Measurements from ENCODE around the gene KLHL21.

Gene KLHL21

DNA sequence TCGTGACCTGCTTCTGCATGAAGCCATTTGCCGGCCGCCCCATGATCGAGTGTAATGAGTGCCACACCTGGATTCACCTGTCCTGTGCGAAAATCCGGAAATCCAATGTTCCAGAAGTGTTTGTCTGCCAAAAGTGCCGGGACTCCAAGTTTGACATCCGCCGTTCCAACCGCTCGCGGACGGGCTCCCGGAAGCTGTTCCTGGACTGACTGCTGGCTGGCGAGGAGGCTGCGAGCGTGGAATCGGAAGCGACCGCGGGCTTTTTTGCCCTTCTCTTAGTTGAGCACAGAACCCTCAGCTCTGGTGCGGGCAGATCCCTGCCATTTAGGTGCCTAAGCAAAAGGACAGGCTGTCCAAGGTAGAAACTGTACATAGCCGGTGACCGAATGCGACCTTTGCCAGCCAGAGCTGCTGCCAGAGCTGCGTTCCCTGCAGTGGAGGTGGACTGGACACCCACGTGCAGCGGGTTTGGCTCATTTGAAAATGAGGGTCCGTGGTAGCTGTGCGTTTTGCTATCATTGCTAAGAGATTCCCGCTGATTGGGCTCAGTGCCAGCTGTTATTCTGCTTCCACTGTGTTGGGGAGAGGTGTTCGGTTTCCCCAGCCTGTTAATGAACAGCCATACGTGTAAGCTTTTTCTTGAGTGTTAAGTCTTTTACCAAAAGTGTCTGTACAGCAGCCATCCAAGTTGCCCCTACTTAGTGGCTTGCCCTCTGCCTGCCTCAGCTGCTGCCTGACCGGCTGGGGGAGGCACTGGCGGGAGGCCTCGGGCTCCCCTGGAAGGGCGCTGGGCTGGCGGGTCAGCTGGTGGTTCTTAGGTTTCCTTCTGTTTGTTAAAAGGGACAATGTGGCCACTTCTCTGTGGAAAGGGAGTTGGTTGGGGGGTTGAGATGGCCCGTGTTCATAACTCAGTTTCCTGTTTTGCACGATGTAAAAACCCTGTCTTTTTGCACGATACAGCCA, 19.0 kb upstream of the KLHL21 start:
- H3K36me3 ChIP-seq (ENCODE audit: control insufficient read depth, insufficient read depth, low read length): peaks cover 20% of the 10 kb centered on the region
- no peak overlapping the region for H3K9ac ChIP-seq (ENCODE audit: low read length)
- no peak overlapping the region for H3K4me3 ChIP-seq (ENCODE audit: low read length)
- peaks cover 2% of the 10 kb centered on the region for H3K4me1 ChIP-seq (ENCODE audit: control insufficient read depth, insufficient read depth, low read length)
- H3K27me3 ChIP-seq (ENCODE audit: control insufficient read depth, insufficient read depth, low read length): no peaks in the 10 kb centered on the region
- H3K27ac ChIP-seq (ENCODE audit: low read depth, low read length): no peak overlapping the region

DNA sequence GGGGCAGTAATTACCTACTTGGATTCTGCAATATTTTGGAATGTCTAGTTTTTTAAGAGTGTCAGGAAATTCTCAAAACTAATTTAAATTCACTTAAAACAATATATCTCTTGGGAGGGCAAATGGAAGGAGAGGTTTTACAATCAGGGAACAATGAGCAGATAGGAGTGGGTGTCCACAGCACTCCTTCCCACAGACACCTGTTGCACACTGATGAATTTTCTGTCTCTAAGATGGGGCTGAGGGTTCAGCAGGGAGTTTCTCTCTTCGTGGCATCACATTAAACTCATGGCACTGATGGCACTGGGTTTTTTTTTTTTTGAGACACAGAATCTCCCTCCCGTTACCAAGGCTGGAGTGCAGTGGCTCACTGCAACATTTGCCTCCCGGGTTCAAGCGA, 16.4 kb upstream of the KLHL21 start:
- Histone ChIP-seq H3K36me3 (ENCODE audit: control insufficient read depth, insufficient read depth, low read length) (peaks cover 20% of the 10 kb centered on the region), H3K4me3 (ENCODE audit: low read length) (no peak overlapping the region), H3K4me1 (ENCODE audit: control insufficient read depth, insufficient read depth, low read length) (no peaks in the 10 kb centered on the region), H3K27me3 (ENCODE audit: control insufficient read depth, insufficient read depth, low read length) (no peaks in the 10 kb centered on the region), H3K27ac (ENCODE audit: low read depth, low read length) (no peak overlapping the region), H3K9ac (ENCODE audit: low read length) (no peak overlapping the region)

DNA sequence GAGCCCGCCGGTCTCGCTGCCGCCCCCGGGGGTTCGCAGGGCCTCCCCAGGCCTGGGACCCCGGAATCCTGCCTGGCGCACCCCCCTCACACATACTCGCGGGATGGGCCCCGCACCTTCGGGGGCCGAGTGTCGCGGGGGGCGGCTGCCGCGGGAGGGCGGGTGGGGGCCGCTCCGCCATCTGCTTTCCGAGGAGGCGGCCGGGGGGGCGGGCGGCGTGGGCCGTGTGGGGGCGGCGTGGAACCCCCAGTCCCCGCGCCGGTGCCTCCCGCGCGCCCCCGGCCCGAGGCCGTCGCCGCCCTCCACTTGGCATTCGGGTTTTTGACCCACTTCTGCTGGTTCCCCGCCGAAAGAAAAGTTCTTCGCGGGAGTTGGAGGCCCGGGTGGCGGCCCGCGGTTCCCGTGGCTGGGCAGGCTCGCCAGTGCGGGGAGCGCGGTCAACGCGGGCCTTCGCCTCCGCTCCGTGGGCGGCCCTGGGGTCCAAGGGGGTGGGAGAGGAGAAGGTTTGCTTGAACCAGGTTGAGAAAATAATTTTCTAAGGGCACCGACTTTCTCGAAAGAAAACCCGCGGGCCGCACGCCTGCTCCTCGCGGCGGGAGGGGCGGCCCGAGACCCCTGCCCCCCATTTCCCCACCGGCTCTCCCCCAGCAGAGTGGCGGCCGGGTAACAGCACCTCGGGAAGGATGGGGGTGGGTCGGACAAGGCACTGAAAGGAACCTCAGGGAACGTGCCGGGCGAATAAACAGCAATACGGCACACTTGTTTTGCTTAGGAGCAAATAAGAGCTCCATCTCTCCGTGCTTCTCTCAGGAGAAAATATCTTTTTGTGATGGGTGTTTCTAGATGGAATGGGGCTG, 12.5 kb upstream of the KLHL21 start:
- Histone ChIP-seq H3K9ac (ENCODE audit: low read length) (no peak overlapping the region), H3K27ac (ENCODE audit: low read depth, low read length) (peak overlapping the region; percentile 74), H3K27me3 (ENCODE audit: control insufficient read depth, insufficient read depth, low read length) (no peaks in the 10 kb centered on the region), H3K36me3 (ENCODE audit: control insufficient read depth, insufficient read depth, low read length) (peaks cover 5% of the 10 kb centered on the region), H3K4me3 (ENCODE audit: low read length) (peak overlapping the region; percentile 41), H3K4me1 (ENCODE audit: control insufficient read depth, insufficient read depth, low read length) (peaks cover 4% of the 10 kb centered on the region)

DNA sequence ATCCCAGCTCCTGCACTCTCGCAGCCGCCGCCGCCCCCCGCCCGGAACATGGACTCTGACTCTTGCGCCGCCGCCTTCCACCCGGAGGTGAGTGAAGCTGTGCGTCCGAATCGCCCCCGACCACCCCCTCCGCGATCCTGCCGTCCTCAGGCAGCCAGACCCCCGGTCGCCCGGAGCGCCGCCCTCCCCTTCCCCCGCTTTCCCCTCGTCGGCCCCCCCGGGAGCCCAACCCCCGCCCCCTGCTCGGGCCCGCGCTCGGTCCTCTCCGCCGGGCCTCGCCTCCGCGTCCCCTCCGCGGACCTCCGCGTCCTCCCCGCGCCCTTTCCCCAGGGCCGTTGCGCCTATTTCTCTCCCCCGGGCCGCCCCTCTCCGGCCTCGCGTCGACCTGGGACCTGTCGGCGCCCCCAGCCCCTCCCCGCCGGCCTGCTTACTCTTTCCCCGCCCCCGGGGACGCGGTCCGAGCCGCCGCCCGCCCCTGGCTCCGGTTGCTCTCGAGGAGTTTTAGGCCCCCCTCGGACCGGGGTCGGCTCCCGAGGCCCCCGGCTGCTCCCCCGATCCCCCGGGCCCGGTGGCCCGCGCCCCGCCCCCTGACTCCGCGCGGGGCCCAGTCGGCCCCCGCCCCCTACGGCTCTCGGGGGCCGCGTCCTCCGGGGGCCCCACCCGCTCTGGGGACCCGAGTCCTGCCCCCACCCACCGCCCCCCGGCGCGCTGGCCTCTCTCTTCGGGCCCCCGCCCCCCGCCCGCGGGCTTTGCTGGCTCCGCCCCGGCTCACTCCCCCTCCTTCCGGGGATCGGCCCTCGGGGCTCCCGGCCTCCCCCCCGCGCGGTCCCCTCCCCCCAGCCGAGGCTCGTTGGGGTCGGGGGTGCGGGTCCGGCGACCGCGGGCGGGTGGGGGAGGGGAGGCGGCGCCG, 11.6 kb upstream of the KLHL21 start:
- H3K27me3 ChIP-seq (ENCODE audit: control insufficient read depth, insufficient read depth, low read length): no peaks in the 10 kb centered on the region
- H3K36me3 ChIP-seq (ENCODE audit: control insufficient read depth, insufficient read depth, low read length): no peaks in the 10 kb centered on the region
- peaks cover 6% of the 10 kb centered on the region for H3K4me1 ChIP-seq (ENCODE audit: control insufficient read depth, insufficient read depth, low read length)
- peak overlapping the region; percentile 21 for H3K9ac ChIP-seq (ENCODE audit: low read length)
- peak overlapping the region; percentile 92 for H3K27ac ChIP-seq (ENCODE audit: low read depth, low read length)
- H3K4me3 ChIP-seq (ENCODE audit: low read length): peak overlapping the region; percentile 75

DNA sequence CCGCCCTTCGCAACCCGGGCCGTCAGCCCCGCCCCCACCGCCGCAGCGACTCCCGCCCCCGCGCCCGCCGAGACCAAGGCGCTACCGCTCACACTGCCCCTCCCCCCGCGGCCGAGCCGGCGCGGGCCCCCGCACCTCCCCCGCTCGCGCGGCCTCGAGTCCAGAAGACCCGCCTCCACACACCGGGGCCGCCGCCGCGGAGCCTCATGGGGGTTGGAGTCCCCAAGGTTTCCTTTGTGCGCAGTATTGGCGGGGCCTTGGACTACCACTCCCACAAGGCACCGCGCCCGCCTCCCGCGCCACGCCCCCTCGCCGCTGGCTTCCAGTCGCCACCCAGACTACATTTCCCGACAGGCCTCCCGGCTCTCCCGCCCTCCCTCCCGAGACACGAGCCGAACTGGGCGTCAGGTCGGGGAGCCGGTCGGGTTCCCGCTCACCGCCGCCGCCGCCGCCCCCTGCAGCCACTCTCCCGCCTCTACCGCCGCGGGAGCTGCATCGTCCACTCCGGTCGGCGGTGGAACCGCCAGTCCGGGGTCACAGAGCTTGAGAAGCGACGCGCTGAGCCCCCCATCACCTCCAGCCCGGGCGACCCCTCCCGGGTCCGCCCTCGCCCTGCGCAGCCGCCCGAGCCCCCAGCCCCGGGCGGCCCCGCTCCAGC, 10.8 kb upstream of the KLHL21 start, which contains the start of gene PHF13:
TSS of gene PHF13 (plus strand) at position 371 of the 658 bp plus-strand sequence. CDS start 336 bp downstream, outside the sequence.
- Histone ChIP-seq H3K27me3 (ENCODE audit: control insufficient read depth, insufficient read depth, low read length) (no peaks in the 10 kb centered on the region), H3K4me3 (ENCODE audit: low read length) (peak within 1 kb of the TSS; percentile 93), H3K36me3 (ENCODE audit: control insufficient read depth, insufficient read depth, low read length) (no peaks in the 10 kb centered on the region), H3K27ac (ENCODE audit: low read depth, low read length) (peak within 1 kb of the TSS; percentile 96), H3K9ac (ENCODE audit: low read length) (peak within 1 kb of the TSS; percentile 66), H3K4me1 (ENCODE audit: control insufficient read depth, insufficient read depth, low read length) (peaks cover 6% of the 10 kb centered on the region)

DNA sequence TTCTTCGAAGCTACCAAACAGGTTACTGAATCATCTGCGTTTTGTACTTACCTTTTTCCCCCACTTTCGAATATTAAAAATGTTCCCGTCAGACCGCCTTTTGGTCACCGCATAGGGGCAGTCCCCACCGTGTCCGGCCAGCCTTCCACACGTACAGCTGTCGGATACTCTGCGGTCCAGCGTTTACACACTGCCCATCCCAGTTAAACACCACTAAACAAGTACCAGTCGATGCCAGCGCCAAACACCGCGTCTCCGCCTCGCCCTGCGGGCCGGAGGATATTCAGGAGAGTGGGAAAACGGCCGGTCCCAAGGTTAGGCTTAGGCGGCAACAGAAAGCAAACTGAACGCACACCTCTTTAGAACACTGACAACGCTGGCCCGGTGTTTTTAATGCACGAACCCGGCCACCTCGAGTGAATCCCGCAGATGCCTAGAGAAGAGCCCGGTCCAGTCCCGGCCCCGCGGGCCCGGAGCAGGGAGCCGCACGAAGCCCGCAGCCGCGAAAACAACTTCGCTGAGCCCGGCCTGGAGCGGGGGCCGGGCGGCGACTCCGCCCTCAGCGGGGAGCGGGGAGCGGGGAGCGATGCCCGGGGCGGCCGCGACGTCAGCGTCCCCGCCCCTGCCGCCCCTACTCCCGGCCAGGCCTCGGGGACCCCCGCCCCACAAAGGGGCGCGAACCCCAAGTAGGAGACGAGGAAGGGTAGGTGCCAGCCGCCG, 10.1 kb upstream of the KLHL21 start:
- Histone ChIP-seq H3K27ac (ENCODE audit: low read depth, low read length) (peak overlapping the region; percentile 96), H3K4me3 (ENCODE audit: low read length) (peak overlapping the region; percentile 93), H3K36me3 (ENCODE audit: control insufficient read depth, insufficient read depth, low read length) (no peaks in the 10 kb centered on the region), H3K27me3 (ENCODE audit: control insufficient read depth, insufficient read depth, low read length) (no peaks in the 10 kb centered on the region), H3K4me1 (ENCODE audit: control insufficient read depth, insufficient read depth, low read length) (peaks cover 6% of the 10 kb centered on the region), H3K9ac (ENCODE audit: low read length) (peak overlapping the region; percentile 66)

DNA sequence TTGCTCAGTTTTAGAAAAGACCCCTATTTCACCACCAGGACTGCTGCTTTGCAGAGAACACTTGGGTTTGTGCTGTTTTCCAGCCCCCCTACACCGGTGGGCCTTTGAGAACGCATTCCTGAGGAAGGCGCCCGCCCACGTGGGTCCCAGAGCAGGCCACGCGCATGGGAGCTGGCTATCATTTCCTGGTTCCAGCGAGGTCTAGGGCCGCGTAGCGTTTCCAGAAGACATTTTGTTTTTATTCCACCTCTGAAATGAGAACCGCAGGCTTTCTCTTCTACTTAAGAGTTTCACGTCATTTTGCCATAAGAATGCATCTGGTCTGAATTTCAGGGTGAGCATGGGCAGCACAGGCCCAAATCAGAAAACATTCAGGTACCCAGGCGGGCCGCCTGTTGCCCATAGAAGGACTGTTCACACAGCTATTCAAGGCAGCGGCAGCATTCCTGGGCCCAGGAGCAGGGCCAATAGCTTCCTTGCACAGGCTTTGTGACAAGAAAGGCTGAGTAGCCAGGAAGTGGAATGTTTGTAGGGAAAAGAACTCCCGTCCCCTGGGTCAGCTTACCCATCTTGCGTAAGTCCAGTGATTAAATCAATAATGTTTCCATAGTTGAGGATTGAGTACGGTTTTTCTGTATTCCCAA, 1.4 kb upstream of the KLHL21 start:
- H3K9ac ChIP-seq (ENCODE audit: low read length): peak overlapping the region; percentile 82
- peak overlapping the region; percentile 100 for H3K27ac ChIP-seq (ENCODE audit: low read depth, low read length)
- H3K4me1 ChIP-seq (ENCODE audit: control insufficient read depth, insufficient read depth, low read length): peaks cover 29% of the 10 kb centered on the region
- H3K4me3 ChIP-seq (ENCODE audit: low read length): peak overlapping the region; percentile 88
- peaks cover 5% of the 10 kb centered on the region for H3K36me3 ChIP-seq (ENCODE audit: control insufficient read depth, insufficient read depth, low read length)
- H3K27me3 ChIP-seq (ENCODE audit: control insufficient read depth, insufficient read depth, low read length): no peaks in the 10 kb centered on the region

DNA sequence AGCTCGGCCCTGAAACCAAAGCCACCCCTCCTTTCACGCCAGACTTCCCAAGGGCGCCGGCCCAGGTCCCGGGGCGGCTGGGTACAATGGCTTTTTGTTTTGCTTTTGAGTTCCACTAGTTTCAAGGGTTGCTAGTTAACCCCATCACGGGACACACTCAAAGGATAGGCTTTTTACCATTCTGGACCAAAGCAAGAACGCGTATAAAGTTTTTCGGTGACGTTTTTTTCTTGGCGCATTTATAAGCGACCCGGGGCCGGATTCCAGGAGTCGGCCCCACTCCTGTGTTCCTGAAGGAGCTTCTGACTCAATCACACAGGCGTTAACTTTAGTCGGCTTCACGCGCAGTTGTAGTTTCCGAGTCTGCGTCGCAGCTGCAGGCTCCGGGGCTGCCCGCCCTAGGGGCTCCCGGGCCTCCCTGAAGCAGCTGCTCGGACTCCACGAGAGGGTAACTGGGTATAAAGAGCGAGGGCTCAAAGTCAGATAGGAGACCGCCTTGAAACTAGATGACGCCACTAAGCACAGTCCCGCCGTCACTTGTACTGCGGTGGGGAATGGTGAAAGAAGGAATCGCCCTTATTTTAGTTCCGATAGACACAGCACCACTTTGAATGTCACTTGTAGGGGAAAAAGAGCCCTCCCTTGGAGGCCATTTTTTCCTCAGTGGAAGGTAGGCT, 707 bp upstream of the KLHL21 start:
- H3K27ac ChIP-seq (ENCODE audit: low read depth, low read length): peak overlapping the region; percentile 100
- peaks cover 31% of the 10 kb centered on the region for H3K4me1 ChIP-seq (ENCODE audit: control insufficient read depth, insufficient read depth, low read length)
- H3K36me3 ChIP-seq (ENCODE audit: control insufficient read depth, insufficient read depth, low read length): peaks cover 7% of the 10 kb centered on the region
- peak overlapping the region; percentile 82 for H3K9ac ChIP-seq (ENCODE audit: low read length)
- H3K4me3 ChIP-seq (ENCODE audit: low read length): peak overlapping the region; percentile 88
- H3K27me3 ChIP-seq (ENCODE audit: control insufficient read depth, insufficient read depth, low read length): no peaks in the 10 kb centered on the region

DNA sequence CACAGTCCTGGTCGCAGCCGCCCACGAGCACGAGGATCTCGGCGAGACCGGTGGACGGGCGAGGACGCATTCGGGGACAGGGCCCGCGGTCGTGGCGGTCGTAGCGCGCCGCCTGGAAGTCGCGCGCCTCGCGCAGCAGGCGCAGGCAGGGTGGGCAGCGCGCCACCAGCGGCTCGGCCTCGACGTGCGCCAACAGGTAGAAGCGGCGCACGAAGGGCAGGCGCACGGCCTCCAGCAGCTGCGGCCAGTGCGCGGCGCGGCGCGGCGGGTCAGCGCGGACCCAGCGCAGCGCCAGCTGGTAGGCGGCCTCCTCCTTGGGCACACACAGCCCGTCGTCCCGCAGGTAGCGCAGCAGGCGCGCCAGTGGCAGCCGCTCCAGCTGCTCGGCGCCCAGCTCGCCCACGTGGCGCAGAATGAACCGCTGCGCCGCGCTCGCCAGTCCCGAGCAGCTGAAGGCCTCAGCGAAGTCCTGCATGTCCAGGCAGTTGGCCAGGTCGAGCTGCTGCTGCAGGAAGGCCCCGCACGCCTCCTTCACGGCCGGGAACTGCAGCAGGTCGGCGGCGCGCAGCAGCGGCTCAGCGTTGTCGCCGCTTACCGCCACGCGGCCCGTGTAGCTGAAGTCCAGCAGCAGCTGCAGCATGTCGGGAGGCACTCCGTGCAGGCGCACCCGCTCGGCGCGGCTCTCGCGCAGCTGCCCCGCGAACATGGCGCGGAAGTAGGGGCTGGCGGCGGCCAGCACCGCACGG, 573 bp downstream of the KLHL21 start:
- peak overlapping the region; percentile 100 for H3K27ac ChIP-seq (ENCODE audit: low read depth, low read length)
- peak overlapping the region; percentile 86 for H3K9ac ChIP-seq (ENCODE audit: low read length)
- peaks cover 40% of the 10 kb centered on the region for H3K4me1 ChIP-seq (ENCODE audit: control insufficient read depth, insufficient read depth, low read length)

More for the DNA sequence above, 573 bp downstream of the KLHL21 start:
- H3K4me3 ChIP-seq (ENCODE audit: low read length): peak overlapping the region; percentile 88
- H3K27me3 ChIP-seq (ENCODE audit: control insufficient read depth, insufficient read depth, low read length): no peaks in the 10 kb centered on the region
- H3K36me3 ChIP-seq (ENCODE audit: control insufficient read depth, insufficient read depth, low read length): peaks cover 15% of the 10 kb centered on the region
